HG03460 (cell line): ENCODE data around the gene PPP2CA.
"Not testable (repeated sequence)": the region's sequence is repeated elsewhere in the genome, so short reads cannot be mapped to it uniquely, and the experiment has no call there.

Experiments used
- ATAC-seq: cut with Tn5 transposase; IDR thresholded peaks from one replicate; pipeline ENCODE4 v1.9.1; 2021; ENCODE audit not compliant: unreplicated experiment

PPP2CA gene

DNA sequence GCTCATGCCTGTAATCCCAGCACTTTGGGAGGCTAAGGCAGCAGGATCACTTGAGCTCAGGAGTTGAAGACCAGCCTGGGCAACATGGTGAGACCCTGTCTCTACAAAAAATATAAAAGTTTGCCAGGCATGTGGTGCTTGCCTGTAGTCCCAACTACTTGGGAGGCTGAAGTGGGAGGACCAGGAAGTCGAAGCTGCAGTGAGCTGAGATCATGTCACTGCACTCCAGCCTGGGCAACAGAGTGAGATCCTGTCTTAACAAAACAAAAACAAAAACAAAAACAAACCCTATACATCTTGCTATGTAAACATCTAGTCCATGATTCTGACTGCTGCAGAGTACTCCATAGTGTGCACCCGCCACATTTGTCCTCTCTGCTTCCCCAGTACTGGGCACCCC, 19.8 kb upstream of the PPP2CA start:
- ATAC-seq: no peak

DNA sequence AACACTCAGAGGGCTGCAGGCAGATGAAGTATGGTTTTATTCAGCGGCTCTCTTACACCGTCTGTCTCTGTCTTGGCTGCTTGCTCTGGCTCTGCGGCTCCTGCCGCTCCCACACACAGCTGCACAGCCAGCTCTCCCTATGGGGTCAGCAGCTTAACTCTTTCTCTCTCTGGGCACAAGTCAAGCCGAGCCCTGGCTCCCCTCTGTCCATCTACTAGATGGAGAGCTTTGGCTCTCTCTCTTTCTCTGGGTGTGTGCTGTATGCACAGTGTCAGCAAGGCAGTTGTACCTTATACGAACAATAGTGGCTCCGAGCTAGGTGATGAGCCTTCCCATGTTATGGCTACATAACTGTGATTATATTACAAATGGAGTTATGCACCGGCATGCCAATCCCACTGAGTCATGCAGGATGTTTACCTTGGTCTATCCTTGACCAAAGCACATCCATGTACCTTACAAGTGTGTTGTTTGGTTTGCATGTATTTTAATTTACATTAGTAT, 19.3 kb upstream of the PPP2CA start:
- ATAC-seq: no peak

DNA sequence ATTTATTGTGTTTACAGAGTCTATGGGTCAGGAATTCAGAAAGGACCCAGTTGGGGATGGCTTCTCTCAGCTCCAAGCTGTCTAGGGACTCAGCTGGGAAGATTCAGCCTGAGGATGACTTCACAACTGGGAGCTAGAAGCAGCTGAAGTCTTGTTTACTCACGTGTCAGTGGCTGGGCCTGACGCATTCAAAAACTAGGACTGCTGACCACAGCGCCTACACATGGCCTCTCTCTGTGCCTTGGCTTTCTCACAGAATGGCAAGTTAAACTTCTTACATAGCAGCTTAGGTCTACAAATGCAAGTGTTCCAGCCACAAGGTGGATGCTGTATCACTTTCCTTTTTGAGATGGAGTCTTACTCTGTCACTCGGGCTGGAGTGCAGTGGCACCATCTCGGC, 16.3 kb upstream of the PPP2CA start:
- ATAC-seq: no peak

- ATAC-seq: no peak
These were observed 14.6 kb upstream of the PPP2CA start for GRCh38 chr5:134240421-134240962.

DNA sequence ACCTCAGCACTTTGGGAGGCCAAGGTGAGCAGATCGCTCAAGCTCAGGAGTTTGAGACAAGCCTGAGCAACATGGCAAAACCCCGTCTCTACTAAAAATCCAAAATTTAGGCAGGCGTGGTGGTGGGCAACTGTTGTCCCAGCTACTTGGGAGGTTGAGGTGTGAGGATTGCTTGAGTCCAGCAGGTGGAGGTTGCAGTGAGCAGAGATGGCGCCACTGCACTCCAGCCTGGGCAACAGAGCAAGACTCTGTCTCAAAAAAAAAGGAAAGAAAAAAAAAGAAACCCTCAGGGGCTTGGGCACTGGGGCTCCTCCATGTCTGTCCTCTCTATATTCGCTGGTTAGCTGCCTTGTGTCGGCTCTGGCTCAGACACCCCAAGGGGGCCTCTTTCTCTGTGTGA, 10.9 kb upstream of the PPP2CA start:
- no peak for ATAC-seq

DNA sequence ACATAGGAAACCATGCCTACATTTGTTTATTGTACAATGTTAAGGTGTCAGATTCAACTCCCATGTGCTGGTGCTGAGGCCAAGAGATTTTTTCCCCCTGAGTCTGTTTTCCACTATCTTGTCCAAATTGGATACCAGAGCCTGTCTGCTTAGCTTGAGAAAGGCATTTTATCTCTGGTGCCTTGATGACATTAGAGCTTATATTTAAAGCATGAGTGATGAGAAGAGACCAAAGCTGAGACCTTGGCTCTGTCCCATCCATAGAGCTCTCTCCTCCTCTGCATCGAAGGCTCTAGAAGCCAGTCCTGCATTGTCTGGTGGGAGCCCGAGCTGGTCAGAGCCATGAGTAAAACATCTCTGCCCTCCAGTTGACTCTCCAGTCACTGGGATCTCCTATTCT, 10.4 kb upstream of the PPP2CA start:
- ATAC-seq: no peak

- no peak for ATAC-seq
These were observed 2.8 kb upstream of the PPP2CA start for GRCh38 chr5:134228624-134229023.

DNA sequence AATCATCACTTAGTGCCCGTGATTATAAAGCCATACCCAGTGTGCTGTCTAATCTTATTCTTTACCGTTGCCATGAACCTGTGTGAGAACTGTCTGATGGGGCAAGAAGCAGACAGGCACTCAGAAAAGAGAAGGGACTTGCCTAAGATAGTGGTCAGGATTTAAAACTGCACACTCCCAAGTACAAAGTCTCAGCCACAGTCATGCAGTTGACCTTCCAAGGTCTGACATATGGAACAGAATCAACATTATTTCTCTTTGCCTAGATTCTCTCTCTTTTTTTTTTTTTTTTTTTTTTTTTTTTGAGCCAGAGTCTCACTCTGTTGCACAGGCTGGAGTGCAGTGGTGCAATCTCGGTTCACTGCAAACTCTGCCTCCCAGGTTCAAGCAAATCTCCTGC, 1.9 kb upstream of the PPP2CA start:
- no peak for ATAC-seq

DNA sequence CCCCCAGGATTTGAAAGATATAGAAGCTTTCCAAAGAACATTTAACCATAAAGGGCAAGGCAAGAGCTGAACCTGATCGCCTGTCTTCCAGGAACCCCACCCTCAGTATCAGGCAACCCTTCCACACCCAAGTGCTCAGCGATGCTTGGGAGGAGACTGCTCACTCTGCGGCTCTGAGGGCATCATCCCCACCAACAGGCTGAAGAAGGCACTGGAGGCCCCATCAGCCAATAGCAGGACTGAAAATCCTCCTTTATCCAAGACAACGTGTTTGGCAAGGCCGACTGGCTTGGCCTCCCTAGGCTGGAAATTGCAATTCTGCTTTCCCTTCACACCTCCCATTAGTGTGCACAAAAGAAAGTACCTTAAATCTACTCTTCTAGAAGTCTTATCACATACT, 1.4 kb upstream of the PPP2CA start:
- ATAC-seq: no peak

DNA sequence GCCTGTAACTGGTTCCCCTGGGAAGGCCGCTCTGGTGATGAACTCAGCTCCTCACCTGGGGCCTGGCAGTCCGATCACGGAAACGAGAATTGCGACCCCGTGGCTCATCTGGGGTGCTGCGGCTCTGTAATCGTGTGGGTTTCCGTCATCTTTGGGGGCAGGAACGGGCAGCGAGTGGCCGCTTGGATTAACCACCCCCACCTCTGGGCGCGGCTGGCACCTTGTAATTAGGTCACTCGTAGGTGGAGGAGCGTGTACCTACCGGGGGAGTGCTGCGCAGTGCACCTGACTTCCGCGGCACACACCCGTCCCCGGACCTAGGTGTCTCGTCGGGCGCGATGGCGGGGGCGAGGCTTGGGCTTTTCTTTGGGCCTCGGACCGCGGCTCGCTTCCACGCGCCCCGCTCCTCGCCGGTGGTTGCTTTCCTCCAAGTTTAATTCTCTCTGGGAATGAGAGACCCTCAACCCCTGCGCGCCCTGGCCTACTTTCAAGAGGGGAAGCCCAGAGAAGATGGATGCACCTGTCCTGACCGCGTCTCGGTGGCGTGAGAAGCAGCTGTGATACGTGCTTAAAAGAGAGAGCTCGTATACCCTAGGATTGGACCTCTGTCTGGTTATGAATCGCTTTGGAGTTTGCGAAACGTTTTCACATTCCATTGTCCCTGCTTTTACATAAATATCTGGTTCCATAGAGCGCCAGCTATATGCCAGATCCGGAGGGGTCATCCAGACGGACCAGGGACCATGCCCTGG, 744 bp upstream of the PPP2CA start:
- ATAC-seq: peak; percentile 31

DNA sequence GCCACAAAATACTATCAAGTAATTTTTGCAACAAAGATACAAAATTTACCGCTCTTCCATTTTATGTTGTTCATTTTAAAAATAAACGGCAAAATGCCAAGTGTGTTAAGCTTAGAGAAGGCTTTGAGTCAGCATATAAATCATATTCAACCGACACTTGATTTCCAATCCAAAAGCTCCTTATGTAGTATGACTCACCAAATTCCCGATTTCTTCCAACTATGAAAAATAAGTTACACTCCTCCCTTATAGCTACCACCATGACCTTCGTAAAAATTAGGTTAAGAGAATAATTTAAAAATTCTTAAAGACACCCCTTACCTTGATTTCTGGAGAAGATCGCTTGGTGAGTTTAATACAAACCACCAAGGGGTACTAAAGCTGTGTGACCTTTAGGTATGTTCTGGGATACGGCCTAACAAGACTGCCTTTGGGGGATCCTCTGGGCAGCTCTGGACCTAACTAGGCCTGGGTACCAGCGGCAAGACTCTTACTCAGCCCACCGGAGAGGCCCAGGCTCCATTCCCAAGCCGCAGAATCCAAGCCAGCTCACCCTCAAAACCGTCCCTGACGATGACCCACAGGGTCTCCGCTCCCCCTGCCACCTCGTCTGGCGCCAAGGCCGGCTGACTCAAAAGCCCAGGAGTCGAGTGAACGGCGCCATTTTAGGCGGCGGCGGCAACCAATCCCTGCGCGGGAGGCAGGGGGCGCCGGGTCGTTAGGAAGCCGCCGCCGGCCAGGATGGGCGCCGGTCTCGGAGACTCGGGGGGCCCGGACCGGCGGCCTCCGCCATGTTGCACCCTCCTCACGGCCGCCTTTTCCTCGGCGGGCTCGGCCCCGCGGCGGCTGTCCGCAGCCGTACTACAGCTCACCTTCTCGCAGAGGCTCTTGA, 739 bp downstream of the PPP2CA start:
- peak; percentile 34 for ATAC-seq

GRCh38 chr5:134223406-134224248, 2.2 kb downstream of the PPP2CA start:
- no peak for ATAC-seq

DNA sequence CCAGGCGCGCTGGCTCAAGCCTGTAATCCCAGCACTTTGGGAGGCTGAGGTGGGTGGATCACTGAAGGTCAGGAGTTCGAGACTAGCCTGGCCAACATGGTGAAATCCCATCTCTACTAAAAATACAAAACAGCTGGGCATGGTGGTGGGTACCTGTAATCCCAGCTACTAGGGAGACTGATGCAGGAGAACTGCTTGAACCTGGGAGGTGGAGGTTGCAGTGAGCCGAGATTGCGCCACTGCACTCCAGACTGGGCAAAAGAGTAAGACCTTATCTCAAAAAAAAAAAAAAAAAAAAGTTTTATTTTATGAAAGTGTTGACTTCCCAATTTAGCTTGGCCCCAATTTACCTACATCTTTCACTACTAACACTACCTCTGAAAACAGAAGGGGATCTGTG, 4.2 kb downstream of the PPP2CA start:
- not testable (repeated sequence) for ATAC-seq

DNA sequence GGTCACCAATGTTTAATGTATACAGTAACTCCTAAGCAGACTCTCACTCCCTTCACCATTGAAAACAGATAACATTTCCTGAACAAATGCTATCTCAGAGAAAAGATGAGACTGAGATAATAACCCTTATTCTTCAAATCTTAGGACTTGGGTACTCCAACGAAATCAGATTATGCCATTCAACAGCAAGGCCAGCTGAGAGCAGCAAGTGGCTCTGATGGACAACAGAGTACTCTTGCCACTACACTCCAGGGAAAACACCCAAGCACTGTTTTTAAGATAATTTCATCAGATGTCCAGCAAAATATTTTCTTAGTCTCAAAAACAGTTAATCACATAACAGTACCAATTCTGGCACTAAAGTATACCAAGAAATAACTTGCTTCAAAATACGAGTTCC, 10.1 kb downstream of the PPP2CA start:
- ATAC-seq: no peak

GRCh38 chr5:134211263-134212031, 14.4 kb downstream of the PPP2CA start:
- ATAC-seq: not testable (repeated sequence)

- ATAC-seq: no peak
These were observed 16.2 kb downstream of the PPP2CA start for GRCh38 chr5:134209477-134210245.

- ATAC-seq: no peak
These were observed 18.2 kb downstream of the PPP2CA start for GRCh38 chr5:134207696-134208095.

DNA sequence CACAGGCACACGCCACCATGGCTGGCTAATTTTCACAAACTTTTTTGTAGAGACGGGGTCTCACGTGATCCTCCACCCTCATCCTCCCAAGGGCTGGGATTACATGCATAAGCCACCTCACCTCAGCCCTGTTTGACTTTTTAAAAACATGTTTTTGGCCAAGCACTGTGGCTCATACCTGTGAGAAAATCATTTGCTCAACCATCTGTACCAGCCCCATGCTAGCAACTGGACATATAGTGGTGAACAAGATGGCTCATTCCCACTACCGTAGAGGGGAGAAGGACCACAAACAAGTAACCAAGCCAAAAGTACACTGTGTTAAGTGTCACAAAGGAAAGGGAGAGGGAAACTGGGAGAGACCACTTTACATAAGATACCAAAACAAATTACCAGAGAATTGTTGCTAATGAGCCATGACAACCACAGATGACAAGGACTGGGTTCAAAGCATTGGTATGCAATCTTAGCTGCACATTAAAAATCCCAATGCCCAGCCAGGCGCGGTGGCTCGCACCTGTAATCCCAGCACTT, 19.2 kb downstream of the PPP2CA start:
- no peak for ATAC-seq

GRCh38 chr5:134204575-134204974, 21.3 kb downstream of the PPP2CA start:
- no peak for ATAC-seq
